Hypothalamus (tissue), 51 donors: Measurements from ENCODE around the gene SALL3.

Experiments used
- DNase-seq, 51 donors: peaks; one replicate each; lab custom pipeline; 2025; lab: John Stamatoyannopoulos, UW

The SALL3 gene

GRCh38 chr18:78998371-78999071, 18.9 kb downstream of the SALL3 start:
- DNase-seq = peak in 3 of 51 donors; percentile 21 to 60 (median 41)

- no peak for DNase-seq
Observed at GRCh38 chr18:78999939-79000338, 20.3 kb downstream of the SALL3 start.

DNA sequence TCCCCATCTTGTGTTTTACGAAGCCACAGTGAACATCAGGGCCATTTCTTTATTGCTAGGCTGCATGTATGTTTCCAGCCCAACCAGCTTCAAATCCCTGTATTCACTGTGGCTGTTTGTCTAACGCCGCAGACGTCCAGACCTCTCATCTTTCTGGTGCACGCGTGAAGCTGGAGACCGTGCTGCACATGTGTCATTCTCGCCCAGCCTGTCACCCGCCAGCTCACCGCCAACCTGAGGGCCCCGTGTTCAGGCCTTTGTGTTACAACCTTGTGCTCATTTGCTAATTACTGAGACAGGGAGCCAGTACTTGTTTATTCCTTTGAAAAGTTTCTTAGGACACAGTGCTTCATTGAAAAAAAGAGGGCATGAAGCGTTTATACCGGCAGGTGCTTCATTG, 21.4 kb downstream of the SALL3 start:
- peak in 1 of 51 donors; percentile 10 for DNase-seq

DNA sequence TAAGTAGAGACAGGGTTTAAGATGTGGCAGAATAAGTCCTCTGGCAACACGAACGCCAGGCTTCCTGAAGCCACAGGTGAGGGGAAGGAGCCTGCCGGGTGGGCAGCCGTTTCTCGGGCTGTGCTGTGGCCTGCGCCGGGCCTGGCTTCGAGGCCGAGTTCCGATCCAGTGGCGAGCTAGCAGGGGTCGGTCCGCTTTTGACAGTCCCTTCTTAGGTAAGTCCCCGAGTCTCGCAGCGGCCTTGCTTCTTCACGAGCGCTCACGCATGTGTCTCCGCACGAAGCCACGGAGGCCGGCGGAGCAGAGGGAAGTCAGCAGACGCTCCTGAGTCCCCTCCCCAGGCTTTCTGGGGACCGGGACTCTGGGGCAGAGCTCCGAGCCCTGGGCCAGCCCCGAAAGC, 26.0 kb downstream of the SALL3 start:
- DNase-seq = no peak

- no peak for DNase-seq
Observed at GRCh38 chr18:79006106-79006795, 26.6 kb downstream of the SALL3 start.

DNA sequence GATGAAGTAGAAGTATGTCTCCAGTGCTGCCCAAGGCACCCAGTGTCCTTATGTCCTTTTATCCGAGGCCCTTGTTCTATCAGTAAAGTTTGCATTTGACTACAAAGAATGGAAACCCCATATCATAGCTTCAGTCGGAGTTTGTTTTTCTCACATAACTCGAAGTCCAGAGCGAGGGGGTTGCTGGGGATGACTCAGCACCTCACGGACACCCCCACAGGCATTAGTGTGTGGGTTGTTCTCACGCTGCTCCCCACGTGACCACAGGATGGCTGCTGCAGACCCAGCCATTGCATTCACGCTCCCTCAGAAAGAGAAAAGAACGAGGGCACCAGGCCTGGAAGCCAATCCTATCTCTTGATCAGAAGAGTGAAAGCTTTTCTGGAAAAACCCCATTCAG, 27.8 kb downstream of the SALL3 start:
- DNase-seq = no peak

- DNase-seq = no peak
Observed at GRCh38 chr18:79008356-79008940, 28.8 kb downstream of the SALL3 start.

GRCh38 chr18:79010802-79011201, 31.2 kb downstream of the SALL3 start:
- DNase-seq = no peak

DNA sequence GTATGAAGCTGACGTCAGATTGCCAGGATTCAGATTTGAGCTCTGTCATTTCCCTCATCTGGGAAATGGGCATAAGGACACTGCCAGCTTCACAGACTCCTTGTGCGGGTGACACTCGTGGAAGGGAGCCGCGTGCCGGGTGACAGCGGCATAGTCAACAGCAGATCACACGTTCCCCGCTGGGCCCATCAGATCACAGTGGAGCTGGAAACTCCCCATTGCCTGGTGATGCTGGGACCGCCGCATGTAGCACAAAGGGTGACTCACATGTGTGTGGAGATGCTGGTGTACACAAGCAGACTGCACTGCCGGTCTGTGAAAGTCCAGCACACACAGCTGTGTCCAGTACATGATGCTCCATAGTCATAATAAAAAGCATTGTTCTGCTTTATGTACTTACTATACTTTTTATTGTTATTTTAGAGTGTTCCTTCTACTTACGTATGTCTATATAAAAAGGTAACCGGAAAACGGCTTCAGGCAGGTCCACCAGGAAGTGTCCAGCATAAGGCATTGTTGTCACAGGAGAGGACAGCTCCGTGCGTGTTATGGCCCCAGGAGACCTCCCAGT, 31.8 kb downstream of the SALL3 start:
- no peak for DNase-seq

DNA sequence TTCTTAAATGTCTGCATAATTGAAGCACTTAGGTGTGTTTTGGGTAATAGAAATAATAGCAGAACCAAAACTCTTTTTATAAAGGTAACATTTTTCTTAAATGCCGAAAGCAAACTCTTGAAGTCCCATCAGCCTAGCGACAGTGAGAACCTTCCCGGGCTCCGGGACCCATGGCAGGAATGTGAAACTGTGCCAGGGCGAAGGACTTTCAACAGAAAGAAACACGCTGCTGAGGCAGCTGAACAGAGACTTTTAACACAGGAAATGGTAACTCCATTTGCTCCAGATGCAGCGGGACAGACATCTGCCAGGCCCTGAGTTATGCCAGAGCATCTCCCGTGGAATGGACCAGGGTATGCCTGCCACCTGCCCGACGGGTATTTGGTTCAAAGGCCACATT, 34.3 kb downstream of the SALL3 start:
- no peak for DNase-seq

DNA sequence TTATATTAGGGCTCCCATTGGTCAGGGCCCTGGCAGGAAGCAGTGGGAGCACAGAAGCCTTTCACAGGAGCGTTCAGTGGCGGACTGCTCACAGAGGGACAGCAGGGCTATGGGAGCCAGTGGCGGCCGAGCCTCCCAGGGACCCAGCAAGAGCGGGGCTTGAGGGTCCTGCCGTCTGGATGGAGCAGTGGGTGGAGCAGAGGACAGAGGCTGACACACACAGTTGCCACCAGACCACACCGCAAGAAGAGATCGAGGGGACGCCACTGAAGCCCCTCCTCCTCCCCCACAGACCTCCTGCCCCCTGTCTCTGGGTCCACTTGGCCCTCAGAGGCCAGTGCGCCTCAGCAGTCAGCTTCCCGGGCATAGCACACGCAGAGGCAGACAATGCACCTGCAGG, 39.3 kb downstream of the SALL3 start:
- no peak for DNase-seq

GRCh38 chr18:79019881-79020280, 40.3 kb downstream of the SALL3 start:
- no peak for DNase-seq

GRCh38 chr18:79022603-79023002, 43.0 kb downstream of the SALL3 start:
- no peak for DNase-seq

GRCh38 chr18:79026491-79026890, 46.9 kb downstream of the SALL3 start:
- no peak for DNase-seq

GRCh38 chr18:79030680-79031079, 51.1 kb downstream of the SALL3 start:
- DNase-seq = no peak

DNA sequence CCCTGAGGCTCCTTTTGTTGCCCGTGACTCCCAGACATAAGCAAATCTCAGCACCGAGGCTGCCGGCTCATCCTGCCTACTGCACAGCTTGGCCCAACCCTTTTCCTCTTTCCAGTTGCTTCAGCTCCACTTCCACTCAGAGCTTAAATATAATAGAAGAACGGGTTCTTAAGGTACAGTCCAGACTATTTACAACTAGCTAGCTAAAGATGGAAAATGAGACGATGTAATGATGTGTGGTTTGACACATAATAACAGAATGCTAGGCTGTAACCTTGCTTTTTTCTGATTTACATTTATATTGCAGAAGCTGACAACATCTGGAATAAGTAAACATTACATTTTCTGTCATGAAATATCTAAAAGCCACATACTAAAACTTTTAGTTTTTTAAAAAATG, 62.7 kb downstream of the SALL3 start:
- DNase-seq = no peak

- DNase-seq = no peak
Observed at GRCh38 chr18:79043288-79043687, 63.7 kb downstream of the SALL3 start.

GRCh38 chr18:79046522-79046921, 66.9 kb downstream of the SALL3 start:
- no peak for DNase-seq

GRCh38 chr18:79047556-79048244, 68.1 kb downstream of the SALL3 start:
- DNase-seq = no peak

- no peak for DNase-seq
Observed at GRCh38 chr18:79048245-79048632, 68.6 kb downstream of the SALL3 start.

GRCh38 chr18:79049506-79049905, 69.9 kb downstream of the SALL3 start:
- no peak for DNase-seq
